Karpas-422 (cell line): ENCODE data around the gene KCNA10. TPM values are rescaled to one million over a fixed set of nuclear protein-coding genes. Genes with fewer than 3 reads are reported as not detected.

Experiments
- DNase-seq: peaks from one replicate; pipeline ENCODE4 v3.0.0-alpha.2; 2015
- H2AFZ ChIP-seq: fragments of 200-600 bp; sonication (generic); 2 replicates; pipeline ENCODE4 v1.6.1; 2014; ENCODE audit warnings: antibody characterized with exemption, low read length, mixed read lengths
- H3K27ac ChIP-seq: fragments of 200-600 bp; sonication (generic); 2 replicates; pipeline ENCODE4 v1.5.1; 2014; ENCODE audit warnings: mild to moderate bottlenecking, low read length, moderate library complexity
- H3K27me3 ChIP-seq: fragments of 200-600 bp; sonication (generic); 2 replicates; pipeline ENCODE4 v1.6.1; 2014; ENCODE audit warnings: low read length, mixed read lengths
- H3K36me3 ChIP-seq: fragments of 200-600 bp; sonication (generic); 2 replicates; pipeline ENCODE4 v1.6.1; 2014; ENCODE audit warnings: low read length, mixed read lengths; ENCODE audit not compliant: insufficient read depth
- H3K4me1 ChIP-seq: fragments of 200-600 bp; sonication (generic); 2 replicates; pipeline ENCODE4 v1.6.1; 2014; ENCODE audit warnings: mild to moderate bottlenecking, low read length, mixed read lengths
- H3K4me2 ChIP-seq: fragments of 200-600 bp; sonication (generic); 2 replicates; pipeline ENCODE4 v1.6.1; 2014; ENCODE audit warnings: low read length, low read depth, mild to moderate bottlenecking; ENCODE audit not compliant: poor library complexity, severe bottlenecking
- H3K4me3 ChIP-seq: fragments of 200-600 bp; sonication (generic); 2 replicates; pipeline ENCODE4 v1.5.1; 2014; ENCODE audit warnings: mild to moderate bottlenecking, antibody characterized with exemption, low read length, mixed read lengths
- H3K79me2 ChIP-seq: fragments of 200-600 bp; sonication (generic); 2 replicates; pipeline ENCODE4 v1.6.1; 2014; ENCODE audit warnings: mild to moderate bottlenecking, low read length, mixed read lengths
- H3K9ac ChIP-seq: fragments of 200-600 bp; sonication (generic); 2 replicates; pipeline ENCODE4 v1.6.0; 2014; ENCODE audit warnings: low read length
- H3K9me2 ChIP-seq: fragments of 200-600 bp; sonication (generic), shearing (Covaris generic); replicated peaks from 2 replicates; pipeline ENCODE4 v1.6.0; 2014; ENCODE audit warnings: mild to moderate bottlenecking, low read length, moderate library complexity; ENCODE audit not compliant: insufficient read depth
- H3K9me3 ChIP-seq: fragments of 300-700, 200-600 bp; sonication (generic); 2 replicates; pipeline ENCODE4 v1.6.1; 2014; ENCODE audit warnings: low read length, mixed read lengths
- H4K20me1 ChIP-seq: fragments of 200-600 bp; sonication (generic); 2 replicates; pipeline ENCODE4 v1.6.1; 2014; ENCODE audit warnings: mild to moderate bottlenecking, antibody characterized with exemption, low read length, low read depth; ENCODE audit not compliant: insufficient read depth
- total RNA-seq: library from RNA; depleted of rRNA; stranded (reverse); fragments of >200 nt; shearing (Covaris generic); gene quantifications from 2 replicates; pipeline ENCODE4 v1.2.3, GENCODE V29; 2014; ENCODE audit warnings: low replicate concordance; rRNA removed

The KCNA10 gene
- not detected in 2 replicates for total RNA-seq

GRCh38 chr1:110519125-110519810 is at the start of gene KCNA10:
TSS of gene KCNA10 (minus strand) at chr1:110519175. CDS start at chr1:110518787, 388 bp downstream.
- DNase-seq, result no peak
- no peak within 1 kb of the TSS for H3K4me2 ChIP-seq
- H3K79me2 ChIP-seq, result no peaks in the 10 kb centered on the region
- no peak within 1 kb of the TSS for H2AFZ ChIP-seq
- H4K20me1 ChIP-seq, result no peaks in the 10 kb centered on the region
- no peaks in the 10 kb centered on the region for H3K9me2 ChIP-seq
- no peak within 1 kb of the TSS for H3K27ac ChIP-seq
- H3K4me3 ChIP-seq, result no peak within 1 kb of the TSS
- H3K27me3 ChIP-seq, result no peaks in the 10 kb centered on the region
- no peaks in the 10 kb centered on the region for H3K9me3 ChIP-seq
- no peaks in the 10 kb centered on the region for H3K4me1 ChIP-seq
- no peaks in the 10 kb centered on the region for H3K36me3 ChIP-seq
- no peak within 1 kb of the TSS for H3K9ac ChIP-seq

GRCh38 chr1:110566836-110567235 is 47.9 kb upstream of the KCNA10 start:
- Histone ChIP-seq H2AFZ (no peak overlapping the region), H3K4me1 (peaks cover 4% of the 10 kb centered on the region; the same call in 1 of the 2 replicates), H3K9me3 (no peaks in the 10 kb centered on the region), H3K79me2 (no peaks in the 10 kb centered on the region), H3K4me3 (no peak overlapping the region), H3K9me2 (no peaks in the 10 kb centered on the region), H3K27ac (no peak overlapping the region), H3K4me2 (no peak overlapping the region), H3K9ac (no peak overlapping the region), H3K36me3 (no peaks in the 10 kb centered on the region), H3K27me3 (no peaks in the 10 kb centered on the region), H4K20me1 (no peaks in the 10 kb centered on the region)
- DNase-seq, result no peak

- no peak overlapping the region for H3K4me2 ChIP-seq
- H3K79me2 ChIP-seq, result no peaks in the 10 kb centered on the region
- no peak overlapping the region for H3K9ac ChIP-seq
- no peak for DNase-seq
- H3K4me1 ChIP-seq, result no peaks in the 10 kb centered on the region
- H4K20me1 ChIP-seq, result no peaks in the 10 kb centered on the region
- no peaks in the 10 kb centered on the region for H3K27me3 ChIP-seq
- H3K36me3 ChIP-seq, result no peaks in the 10 kb centered on the region
- no peak overlapping the region for H3K27ac ChIP-seq
- H3K9me3 ChIP-seq, result no peaks in the 10 kb centered on the region
- no peak overlapping the region for H3K4me3 ChIP-seq
- H2AFZ ChIP-seq, result no peak overlapping the region
- no peaks in the 10 kb centered on the region for H3K9me2 ChIP-seq
Measured at GRCh38 chr1:110565565-110565964, 46.6 kb upstream of the KCNA10 start.

- H3K4me3 ChIP-seq, result no peak overlapping the region
- H3K27me3 ChIP-seq, result no peaks in the 10 kb centered on the region
- H2AFZ ChIP-seq, result no peak overlapping the region
- DNase-seq, result no peak
- H3K79me2 ChIP-seq, result no peaks in the 10 kb centered on the region
- no peaks in the 10 kb centered on the region for H3K9me2 ChIP-seq
- no peaks in the 10 kb centered on the region for H3K9me3 ChIP-seq
- no peak overlapping the region for H3K9ac ChIP-seq
- no peak overlapping the region for H3K4me2 ChIP-seq
- no peak overlapping the region for H3K27ac ChIP-seq
- no peaks in the 10 kb centered on the region for H3K36me3 ChIP-seq
- H3K4me1 ChIP-seq, result no peaks in the 10 kb centered on the region
- no peaks in the 10 kb centered on the region for H4K20me1 ChIP-seq
Measured at GRCh38 chr1:110563089-110563488, 44.1 kb upstream of the KCNA10 start.

GRCh38 chr1:110561596-110561995 is 42.6 kb upstream of the KCNA10 start:
- Histone ChIP-seq H3K9ac (no peak overlapping the region), H3K27me3 (no peaks in the 10 kb centered on the region), H3K9me3 (no peaks in the 10 kb centered on the region), H4K20me1 (no peaks in the 10 kb centered on the region), H3K4me1 (no peaks in the 10 kb centered on the region), H2AFZ (no peak overlapping the region), H3K27ac (no peak overlapping the region), H3K4me3 (no peak overlapping the region), H3K9me2 (no peaks in the 10 kb centered on the region), H3K4me2 (no peak overlapping the region), H3K36me3 (no peaks in the 10 kb centered on the region), H3K79me2 (no peaks in the 10 kb centered on the region)
- DNase-seq, result no peak

GRCh38 chr1:110559157-110559556 is 40.2 kb upstream of the KCNA10 start:
- H2AFZ ChIP-seq, result no peak overlapping the region
- no peak overlapping the region for H3K9ac ChIP-seq
- no peaks in the 10 kb centered on the region for H3K9me2 ChIP-seq
- H4K20me1 ChIP-seq, result no peaks in the 10 kb centered on the region
- no peak for DNase-seq
- H3K27ac ChIP-seq, result no peak overlapping the region
- no peaks in the 10 kb centered on the region for H3K9me3 ChIP-seq
- peaks cover 5% of the 10 kb centered on the region; the same call in 1 of the 2 replicates for H3K4me1 ChIP-seq
- no peak overlapping the region for H3K4me2 ChIP-seq
- H3K4me3 ChIP-seq, result no peak overlapping the region
- H3K27me3 ChIP-seq, result no peaks in the 10 kb centered on the region
- no peaks in the 10 kb centered on the region for H3K79me2 ChIP-seq
- H3K36me3 ChIP-seq, result no peaks in the 10 kb centered on the region

- Histone ChIP-seq H3K79me2 (no peaks in the 10 kb centered on the region), H2AFZ (no peak overlapping the region), H3K9ac (no peak overlapping the region), H3K9me3 (no peaks in the 10 kb centered on the region), H3K27me3 (no peaks in the 10 kb centered on the region), H4K20me1 (no peaks in the 10 kb centered on the region), H3K36me3 (no peaks in the 10 kb centered on the region), H3K27ac (no peak overlapping the region), H3K4me2 (no peak overlapping the region), H3K4me1 (peaks cover 5% of the 10 kb centered on the region; the same call in 1 of the 2 replicates), H3K9me2 (no peaks in the 10 kb centered on the region), H3K4me3 (no peak overlapping the region)
- no peak for DNase-seq
Measured at GRCh38 chr1:110557481-110557880, 38.5 kb upstream of the KCNA10 start.

GRCh38 chr1:110556471-110556807 is 37.5 kb upstream of the KCNA10 start:
- Histone ChIP-seq H3K9me3 (no peaks in the 10 kb centered on the region), H3K9ac (no peak overlapping the region), H3K27me3 (0 out of 2 replicates have a peak, but pooled peaks cover 3% of the 10 kb centered on the region), H3K27ac (no peak overlapping the region), H3K79me2 (no peaks in the 10 kb centered on the region), H3K4me2 (no peak overlapping the region), H3K36me3 (no peaks in the 10 kb centered on the region), H3K4me1 (peaks cover 5% of the 10 kb centered on the region; the same call in 1 of the 2 replicates), H3K9me2 (no peaks in the 10 kb centered on the region), H2AFZ (no peak overlapping the region), H4K20me1 (no peaks in the 10 kb centered on the region), H3K4me3 (no peak overlapping the region)
- no peak for DNase-seq
